ENCODE measurements around the gene INTS1.
A peak's percentile ranks its signal among the peaks of the same experiment; 100 is the strongest.

The INTS1 gene

DNA sequence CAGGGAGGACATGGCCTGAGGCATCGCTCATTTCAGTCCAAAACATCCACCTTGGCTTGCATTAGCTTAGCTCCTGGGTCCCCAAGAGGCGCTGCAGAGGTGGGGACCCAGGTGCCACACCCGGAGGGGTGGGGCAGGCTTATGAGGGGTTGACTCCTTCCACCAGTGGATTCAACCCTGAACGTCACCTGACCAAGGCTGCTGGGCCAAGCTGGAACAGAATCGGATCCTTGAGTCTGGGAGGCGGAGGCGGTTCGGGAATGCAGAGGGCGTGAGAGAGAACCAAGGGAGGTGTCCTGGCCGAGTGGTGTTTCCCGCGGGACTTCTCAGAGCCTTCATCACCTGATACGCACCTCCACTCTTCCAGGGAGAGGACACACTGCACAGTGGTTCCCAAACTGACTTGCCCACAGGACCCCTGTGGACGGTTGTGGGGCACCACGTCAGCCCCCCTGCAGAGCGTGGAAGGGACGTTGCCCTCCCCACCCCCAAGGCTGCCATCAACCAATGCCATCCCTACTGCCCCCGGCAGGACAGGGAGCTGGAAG is 40.4 kb downstream of the INTS1 start:
- DNase-seq (ENCODE audit: extremely low read depth, low read depth), result no peak

DNA sequence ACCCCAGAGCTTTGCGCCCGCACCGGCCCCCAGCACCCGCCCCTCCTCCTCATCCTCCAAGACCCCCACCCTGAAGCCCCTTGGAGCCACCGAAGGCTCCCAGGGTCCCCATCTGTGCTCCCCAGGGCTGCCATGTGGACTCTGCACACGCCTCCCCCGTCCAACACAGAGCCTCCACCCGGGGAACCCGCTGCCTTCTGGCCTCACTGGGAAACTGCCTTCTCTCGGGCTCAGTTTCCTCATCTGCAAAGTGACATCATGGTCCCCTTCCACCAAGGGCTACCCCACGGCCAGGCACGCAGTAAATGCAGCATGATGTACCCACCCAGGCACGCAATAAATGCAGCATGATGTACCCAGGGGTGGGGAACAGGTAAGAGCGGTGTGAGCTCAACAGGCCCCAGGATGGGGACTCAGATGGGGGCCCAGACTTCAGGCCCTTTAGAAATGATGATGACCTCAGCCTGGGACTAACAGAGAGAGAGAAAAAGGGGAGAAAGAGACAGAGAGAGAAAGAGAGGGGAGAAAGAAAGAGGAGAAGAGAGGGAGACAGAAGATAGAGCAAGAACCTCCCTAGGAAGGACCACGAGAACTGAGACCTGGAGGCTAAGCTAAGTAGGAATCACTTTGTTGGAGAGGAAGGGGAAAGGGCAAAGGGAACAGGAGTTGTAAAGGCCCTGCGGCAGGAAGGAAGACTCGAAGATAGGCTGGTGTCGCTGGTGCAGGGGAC is 42.4 kb downstream of the INTS1 start:
- no peak for DNase-seq (ENCODE audit: extremely low read depth, low read depth)
- TF ChIP-seq, protein P1, sequence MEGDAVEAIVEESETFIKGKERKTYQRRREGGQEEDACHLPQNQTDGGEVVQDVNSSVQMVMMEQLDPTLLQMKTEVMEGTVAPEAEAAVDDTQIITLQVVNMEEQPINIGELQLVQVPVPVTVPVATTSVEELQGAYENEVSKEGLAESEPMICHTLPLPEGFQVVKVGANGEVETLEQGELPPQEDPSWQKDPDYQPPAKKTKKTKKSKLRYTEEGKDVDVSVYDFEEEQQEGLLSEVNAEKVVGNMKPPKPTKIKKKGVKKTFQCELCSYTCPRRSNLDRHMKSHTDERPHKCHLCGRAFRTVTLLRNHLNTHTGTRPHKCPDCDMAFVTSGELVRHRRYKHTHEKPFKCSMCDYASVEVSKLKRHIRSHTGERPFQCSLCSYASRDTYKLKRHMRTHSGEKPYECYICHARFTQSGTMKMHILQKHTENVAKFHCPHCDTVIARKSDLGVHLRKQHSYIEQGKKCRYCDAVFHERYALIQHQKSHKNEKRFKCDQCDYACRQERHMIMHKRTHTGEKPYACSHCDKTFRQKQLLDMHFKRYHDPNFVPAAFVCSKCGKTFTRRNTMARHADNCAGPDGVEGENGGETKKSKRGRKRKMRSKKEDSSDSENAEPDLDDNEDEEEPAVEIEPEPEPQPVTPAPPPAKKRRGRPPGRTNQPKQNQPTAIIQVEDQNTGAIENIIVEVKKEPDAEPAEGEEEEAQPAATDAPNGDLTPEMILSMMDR (IDR thresholded peaks at IDR 0.05; ENCODE audit: low read depth, low read length), result no peak

More for the DNA sequence above, 40.4 kb downstream of the INTS1 start:
- TF ChIP-seq, protein P1 (IDR thresholded peaks at IDR 0.05; ENCODE audit: low read depth, low read length), result no peak

DNA sequence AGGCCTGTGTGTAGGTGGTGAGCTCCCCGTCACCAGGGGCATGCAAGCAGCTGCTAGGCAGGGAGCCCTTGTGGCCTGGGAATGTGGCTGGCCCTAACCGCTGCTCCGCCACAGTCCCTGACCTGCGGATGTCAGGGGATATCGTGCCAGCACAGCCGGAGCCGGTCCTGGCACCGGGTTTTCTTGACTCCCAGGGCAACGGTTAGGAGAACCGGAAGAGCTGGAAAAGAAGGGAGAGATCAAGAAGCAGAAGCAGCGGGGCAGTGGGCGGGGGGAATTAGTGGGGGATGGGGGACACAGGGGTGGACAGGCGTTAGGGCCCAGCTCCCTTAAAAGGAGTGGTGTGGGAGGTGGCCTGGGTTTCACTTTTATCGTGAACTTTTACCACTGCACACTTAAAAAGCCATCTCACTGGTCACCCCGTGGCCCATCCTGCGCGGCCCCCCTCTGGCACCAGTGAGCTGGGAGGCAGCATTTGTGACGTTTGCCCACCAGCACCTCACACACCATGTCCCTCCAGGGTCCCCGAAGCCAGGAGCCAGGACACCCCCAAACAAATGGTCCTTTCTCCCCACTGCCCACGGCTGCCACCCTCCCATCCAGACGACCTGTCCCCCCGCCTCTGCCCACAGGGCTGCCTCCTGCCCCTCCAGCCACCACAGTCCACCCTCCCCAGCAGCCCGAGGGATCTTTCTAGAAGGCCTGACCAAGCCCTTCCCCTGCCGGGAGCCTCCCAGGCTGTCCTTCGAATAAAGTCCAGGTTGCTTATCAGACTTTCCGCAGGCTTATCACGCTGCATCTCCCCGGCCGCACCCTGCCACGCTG is 43.2 kb downstream of the INTS1 start:
- TF ChIP-seq, protein P1 (IDR thresholded peaks at IDR 0.05; ENCODE audit: low read depth, low read length), result no peak
- DNase-seq (ENCODE audit: extremely low read depth, low read depth), result peak; percentile 31

DNA sequence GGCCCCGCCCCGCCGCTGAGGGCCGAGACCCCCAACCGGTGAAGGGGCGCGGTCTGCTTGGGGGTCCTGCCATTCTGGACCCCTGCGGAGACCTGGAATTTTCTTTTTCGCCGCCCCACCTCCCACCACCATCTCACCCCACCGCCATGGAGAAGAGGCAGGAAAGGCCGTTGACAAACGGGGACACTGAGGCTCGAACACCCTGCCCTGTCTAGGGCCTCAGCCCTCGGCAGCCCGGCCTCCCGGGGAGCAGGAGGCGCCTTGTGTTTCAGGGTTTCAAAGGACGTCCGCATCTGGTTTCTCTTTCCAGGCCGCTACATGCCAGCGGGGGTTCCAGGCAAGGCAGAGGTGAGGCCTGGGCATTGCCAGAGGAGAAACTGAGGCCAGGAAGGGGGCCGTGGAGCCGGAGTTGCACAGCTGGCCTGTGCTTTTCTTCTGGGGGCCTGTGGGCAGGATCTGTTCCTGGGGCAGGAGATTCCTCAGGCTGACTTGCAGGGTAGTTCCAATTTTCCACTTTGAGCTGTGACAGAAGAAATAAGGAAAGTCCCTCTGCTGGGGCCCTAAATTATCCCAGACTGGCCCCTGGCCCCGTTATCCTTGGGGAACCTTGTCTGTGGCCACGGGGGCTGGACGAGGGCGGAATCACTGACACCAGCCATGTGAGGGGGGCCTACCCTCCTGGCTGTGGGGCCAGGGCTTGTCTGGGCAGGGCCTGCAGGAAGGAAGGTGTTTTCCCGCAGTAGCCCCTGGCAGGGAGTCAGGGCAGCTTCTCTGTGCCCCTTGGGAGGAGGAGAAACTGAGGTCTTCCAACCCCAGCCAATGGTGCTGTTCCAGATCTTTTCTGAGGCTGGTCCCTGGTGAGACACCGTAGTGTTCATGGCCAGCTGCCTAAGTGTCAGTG is 44.0 kb downstream of the INTS1 start:
- TF ChIP-seq, protein P1 (IDR thresholded peaks at IDR 0.05; ENCODE audit: low read depth, low read length), result no peak
- no peak for DNase-seq (ENCODE audit: extremely low read depth, low read depth)

DNA sequence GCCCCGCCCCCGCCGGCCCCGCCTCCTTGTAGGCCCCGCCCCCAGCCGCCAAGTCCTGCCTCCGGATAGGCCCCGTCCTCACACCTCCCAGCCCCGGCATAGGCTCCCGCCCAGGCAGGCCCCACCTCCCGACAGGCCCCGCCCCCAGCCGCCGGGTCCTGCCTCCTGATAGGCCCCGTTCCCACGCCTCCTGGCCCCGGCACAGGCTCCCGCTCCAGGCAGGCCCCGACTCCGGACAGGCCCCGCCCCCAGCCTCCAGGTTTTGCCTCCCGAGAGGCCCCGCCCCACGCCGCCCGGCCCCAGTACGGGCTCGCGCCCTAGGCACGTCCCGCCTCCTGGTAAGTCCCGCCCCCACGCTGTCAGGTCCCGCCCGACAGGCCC is 44.7 kb downstream of the INTS1 start:
- DNase-seq (ENCODE audit: extremely low read depth, low read depth), result peak; percentile 98
- TF ChIP-seq, protein P1 (IDR thresholded peaks at IDR 0.05; ENCODE audit: low read depth, low read length), result no peak

DNA sequence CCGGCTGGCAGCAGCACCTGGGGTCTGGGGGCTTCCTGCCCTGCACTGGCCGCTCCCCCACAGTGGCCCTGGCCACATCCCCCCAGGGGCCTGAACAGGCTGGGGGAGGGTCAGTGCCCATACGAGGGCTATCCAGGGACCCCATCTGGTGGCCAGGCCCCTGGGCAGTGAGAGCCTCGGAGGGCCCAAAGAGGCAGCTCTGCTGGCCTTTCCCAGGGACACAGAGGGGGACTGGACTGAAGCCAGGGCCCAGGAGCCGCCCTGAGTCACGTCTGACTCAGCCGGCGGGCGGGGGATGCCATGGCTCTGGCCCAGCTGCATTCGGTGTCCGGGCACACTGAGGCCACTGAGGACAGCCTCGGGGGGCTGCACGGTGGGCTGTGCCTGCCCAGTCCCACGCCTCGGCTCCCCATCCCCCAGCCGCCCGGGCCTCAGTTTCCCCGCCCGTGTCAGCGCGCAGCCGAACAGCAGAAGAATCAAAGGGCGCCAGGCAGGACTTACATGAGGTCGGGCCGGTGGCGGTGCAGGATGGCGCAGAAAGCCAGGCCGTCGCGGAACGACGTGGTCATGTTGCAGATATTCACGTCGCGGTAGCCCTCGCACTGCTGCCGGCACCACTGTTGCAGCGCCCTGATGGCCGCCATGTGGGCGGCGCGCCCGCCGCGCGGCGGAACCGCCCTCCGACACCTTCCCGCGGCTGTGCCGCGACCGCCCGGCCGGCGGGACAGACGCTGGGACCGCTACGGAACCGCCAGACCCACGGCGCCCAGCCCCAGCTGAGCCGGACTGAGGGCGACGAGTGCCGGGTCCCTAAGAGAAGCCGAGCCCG is 45.3 kb downstream of the INTS1 start, which contains the start of gene MICALL2:
MICALL2 (minus strand) TSS at position 788 of the 829 bp plus-strand sequence; CDS start at position 644, 144 bp downstream.
- TF ChIP-seq, protein P1 (IDR thresholded peaks at IDR 0.05; ENCODE audit: low read depth, low read length), result no peak
- DNase-seq (ENCODE audit: extremely low read depth, low read depth), result peak; percentile 59

Measured in AG09319 (cell line).